GM12872 (cell line): ENCODE results near the gene BCL11B.

Source experiments
- TF ChIP-seq, protein P1 (sequence below): IDR thresholded peaks from 3 replicates; pipeline ENCODE4 v1.5.1; 2011; ENCODE audit warnings: low read depth, mild to moderate bottlenecking, low read length, moderate library complexity; ENCODE audit not compliant: insufficient read depth

The BCL11B gene

DNA sequence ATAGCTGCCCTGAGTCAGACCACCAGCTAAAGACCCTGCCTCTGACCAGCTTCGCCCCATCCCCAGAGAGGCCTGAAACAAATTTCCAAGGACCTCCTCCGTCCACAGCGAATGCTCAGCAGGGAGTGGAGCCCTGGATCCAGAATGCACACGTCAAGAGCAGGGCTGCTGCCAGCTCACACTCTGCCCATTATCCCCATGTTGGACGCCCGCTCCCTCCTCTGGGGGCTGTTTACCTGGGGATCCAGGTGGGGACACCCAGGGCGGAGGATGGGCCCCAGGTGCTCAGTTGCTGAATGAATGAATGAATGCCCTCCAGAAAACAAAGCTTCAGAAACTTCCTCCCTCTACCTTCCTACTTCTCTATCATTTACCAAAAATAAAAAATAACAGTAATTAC, 18.1 kb downstream of the BCL11B start:
- TF ChIP-seq, protein P1, sequence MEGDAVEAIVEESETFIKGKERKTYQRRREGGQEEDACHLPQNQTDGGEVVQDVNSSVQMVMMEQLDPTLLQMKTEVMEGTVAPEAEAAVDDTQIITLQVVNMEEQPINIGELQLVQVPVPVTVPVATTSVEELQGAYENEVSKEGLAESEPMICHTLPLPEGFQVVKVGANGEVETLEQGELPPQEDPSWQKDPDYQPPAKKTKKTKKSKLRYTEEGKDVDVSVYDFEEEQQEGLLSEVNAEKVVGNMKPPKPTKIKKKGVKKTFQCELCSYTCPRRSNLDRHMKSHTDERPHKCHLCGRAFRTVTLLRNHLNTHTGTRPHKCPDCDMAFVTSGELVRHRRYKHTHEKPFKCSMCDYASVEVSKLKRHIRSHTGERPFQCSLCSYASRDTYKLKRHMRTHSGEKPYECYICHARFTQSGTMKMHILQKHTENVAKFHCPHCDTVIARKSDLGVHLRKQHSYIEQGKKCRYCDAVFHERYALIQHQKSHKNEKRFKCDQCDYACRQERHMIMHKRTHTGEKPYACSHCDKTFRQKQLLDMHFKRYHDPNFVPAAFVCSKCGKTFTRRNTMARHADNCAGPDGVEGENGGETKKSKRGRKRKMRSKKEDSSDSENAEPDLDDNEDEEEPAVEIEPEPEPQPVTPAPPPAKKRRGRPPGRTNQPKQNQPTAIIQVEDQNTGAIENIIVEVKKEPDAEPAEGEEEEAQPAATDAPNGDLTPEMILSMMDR = no peak

DNA sequence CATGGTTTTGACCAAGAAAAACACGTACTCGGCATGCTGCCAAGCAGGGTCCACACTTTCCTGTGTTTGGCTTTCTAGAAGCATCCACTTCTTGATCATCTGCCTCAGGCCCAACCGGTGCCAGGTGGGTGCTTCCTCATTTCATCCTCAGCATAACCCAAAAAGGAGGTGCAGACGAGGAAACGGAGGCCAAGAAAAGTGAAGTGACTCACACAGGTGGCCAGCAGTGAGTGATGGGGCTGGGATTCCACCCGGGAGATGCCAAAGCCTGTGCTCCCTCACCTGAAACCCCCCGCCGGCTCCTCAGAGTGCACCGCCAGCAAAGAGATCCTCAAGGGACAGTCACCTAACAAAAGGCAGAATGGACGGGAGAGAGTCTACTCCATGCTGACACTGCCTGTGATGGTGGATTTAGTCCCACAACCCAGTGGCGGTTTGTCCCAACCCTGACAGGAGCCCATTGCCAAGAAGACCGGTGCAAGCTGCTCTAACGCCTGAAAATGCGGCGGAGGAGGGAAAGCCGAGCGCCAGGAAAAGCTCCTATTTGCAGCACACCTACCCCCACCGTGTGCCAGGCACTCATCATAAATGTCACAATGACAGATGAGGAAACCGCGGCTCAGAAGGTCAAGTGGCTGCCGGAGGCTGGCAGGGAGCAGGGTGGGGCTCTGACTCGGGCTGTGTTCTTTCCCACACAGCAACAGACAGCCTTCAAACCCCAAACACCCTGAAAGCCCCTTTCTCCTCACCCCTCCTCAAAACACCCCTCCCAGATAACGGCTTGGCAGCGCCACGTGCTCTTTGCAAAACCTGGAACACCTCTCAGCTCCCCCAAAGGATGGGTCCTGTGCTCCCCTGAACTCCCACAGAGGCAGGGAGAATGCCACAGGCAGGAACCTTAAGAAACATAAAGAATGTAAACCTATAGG, 18.8 kb downstream of the BCL11B start:
- TF ChIP-seq, protein P1 = no peak

DNA sequence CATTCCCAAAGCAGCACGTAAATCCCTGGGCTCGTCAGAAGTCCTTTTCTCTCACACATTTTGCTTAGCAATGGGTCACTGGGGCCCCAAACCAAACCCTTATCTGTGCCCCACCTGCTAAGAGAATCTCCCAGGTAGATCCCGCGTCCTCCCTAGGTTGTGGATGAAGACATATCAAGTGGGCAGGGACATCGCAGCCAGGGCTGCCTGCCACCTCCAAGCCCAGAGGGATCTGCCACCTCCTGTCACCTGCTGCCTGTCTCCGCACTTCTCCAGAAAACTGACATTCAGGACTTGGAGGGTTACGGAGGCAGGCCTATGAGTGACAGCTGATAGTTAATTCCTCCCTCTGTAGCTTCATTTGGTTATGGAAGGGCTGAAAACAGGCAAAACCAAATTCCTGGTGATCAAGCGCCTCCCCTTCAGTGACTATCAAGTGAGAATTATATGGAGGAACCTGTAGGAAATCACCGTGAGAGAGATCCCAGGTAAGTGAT, 19.5 kb downstream of the BCL11B start:
- TF ChIP-seq, protein P1 = no peak

DNA sequence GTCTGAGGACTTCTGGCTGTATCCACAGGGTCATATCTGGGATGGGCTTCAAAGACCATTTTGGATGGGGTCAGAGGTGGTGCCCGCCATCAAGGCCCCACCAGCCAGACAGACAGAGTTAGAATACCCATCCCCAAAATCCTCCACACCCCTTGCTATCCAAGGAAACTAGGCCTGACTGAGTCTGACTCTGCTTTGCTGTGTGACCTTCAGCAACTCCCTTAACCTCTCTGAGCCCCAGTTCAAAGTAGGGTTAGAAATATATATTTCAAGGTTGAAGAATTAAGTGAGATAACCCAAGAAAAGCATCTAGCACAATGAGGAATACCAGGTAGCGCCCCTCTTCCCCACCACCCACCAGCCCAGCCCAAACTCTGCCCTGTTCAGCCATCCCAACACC, 20.3 kb downstream of the BCL11B start:
- TF ChIP-seq, protein P1 = no peak

DNA sequence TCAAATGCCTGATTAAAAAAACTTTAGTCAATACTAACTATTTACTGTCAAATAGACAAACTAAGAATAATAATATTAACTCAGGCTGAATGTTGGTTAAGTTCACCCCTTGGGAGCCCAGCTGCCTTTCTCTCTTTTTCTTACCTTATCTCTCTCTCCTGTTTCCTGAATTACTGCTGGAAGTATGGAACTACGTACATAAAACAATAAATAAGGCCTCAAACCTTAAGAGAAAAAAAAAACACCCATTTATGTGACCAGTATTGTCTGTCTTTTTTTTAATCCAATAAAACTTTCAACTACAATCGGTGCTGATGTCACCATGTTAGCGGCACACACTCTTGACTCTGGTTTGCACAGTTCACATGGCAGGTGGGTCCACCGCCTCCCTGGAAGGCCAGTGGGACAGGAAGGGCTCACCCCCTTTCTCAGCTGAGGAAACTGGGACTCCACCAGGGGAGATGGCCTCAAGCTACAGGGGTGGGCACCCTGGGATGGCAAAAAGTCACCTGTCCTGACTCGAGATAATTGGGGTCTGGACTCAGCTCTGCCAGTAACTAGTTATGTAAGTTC, 21.3 kb downstream of the BCL11B start:
- TF ChIP-seq, protein P1 = no peak

DNA sequence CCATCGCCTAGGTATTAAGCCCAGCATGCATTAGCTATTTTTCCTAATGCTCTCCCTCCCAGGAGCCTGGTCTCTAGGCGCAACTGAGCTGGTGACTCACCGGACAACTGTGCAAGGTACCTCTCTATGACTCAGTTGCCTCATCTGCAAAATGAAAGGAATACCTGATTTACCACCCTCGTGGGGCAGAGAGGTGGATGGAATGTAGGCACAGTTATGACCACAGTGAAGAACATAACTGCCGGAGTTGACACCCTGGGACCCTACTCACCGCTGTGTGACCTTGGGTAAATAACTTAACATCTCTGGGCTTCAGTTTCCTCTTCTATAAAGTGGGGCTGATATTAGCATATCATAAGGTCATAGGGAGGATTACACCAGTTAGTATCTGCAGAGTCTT, 22.6 kb downstream of the BCL11B start:
- TF ChIP-seq, protein P1 = no peak

DNA sequence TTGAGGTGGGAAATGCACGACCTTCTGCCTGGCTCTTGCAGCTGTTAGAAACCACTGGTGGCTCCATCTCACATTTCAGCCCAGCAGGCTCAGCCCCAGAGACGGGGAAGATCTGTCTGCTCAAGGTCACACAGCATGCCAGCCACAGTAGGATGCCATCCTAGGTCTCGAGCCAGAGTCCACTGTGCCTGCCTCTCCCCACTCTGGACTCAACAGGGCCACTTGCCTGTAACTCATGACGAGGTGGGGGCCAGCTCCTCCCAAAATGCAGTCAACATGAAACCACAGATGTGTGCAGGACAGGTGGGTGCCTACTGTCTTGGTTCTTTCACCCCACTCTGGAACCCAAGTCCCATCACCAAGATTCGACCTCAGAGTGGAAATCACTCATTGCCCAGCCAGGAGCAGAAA, 23.2 kb downstream of the BCL11B start:
- TF ChIP-seq, protein P1 = no peak
